ENCODE data around the gene GSTA2.

- TF ChIP-seq CTCF (IDR thresholded peaks at IDR 0.05): no peak
- TF ChIP-seq POLR2A (IDR thresholded peaks at IDR 0.05): peak in 1 of 2 donors; percentile 31
Measured at GRCh38 chr6:52725143-52725534, 38.1 kb downstream of the GSTA2 start.

All from adrenal gland (tissue), 5 donors.